ENCODE data around the gene CYP1A2.

- no peak for TF ChIP-seq CTCF (IDR thresholded peaks at IDR 0.05)
- TF ChIP-seq POLR2A (IDR thresholded peaks at IDR 0.05) = no peak
These were observed 38.8 kb downstream of the CYP1A2 start for GRCh38 chr15:74787251-74788041.
